K562 (cell line): ENCODE data around the gene SLAMF6. TPM values are rescaled to one million over a fixed set of nuclear protein-coding genes. Genes with fewer than 3 reads are reported as not detected.
A peak's percentile ranks its signal among the peaks of the same experiment; 100 is the strongest.

Experiments
- ATAC-seq: fragments of 200-7000 bp; cut with Tn5 transposase; 3 replicates; pipeline ENCODE4 v1.9.1; 2020; ENCODE audit warnings: moderate library complexity
- BruUV-seq: library from RNA; stranded (reverse); fragments of 400-500 nt; replicated peaks from 2 replicates; lab custom pipeline; 2021; lab: Mats Ljungman, UMichigan
- CTCF ChIA-PET: fragments of 300-600 bp; formaldehyde crosslinking; extraction: SDS; loops from one replicate; lab custom pipeline; 2021; ENCODE audit warnings: low intra/inter-chr PET ratio; lab: Yijun Ruan, JAX
- POLR2A ChIA-PET: fragments of 300-600, 350-650 bp; sonication (Branson Sonifier 250); formaldehyde crosslinking; extraction: SDS; loops from one replicate; lab custom pipeline; 2021; ENCODE audit warnings: antibody characterized with exemption, inconsistent platforms; lab: Yijun Ruan, JAX
- DNase-seq, 4 experiments: peaks; one replicate each; pipeline versions ENCODE4 v3.0.0 to v3.0.0-alpha.2; 2011 to 2018; ENCODE audit warnings: low spot score in 3 of 4, mixed read lengths in 3 of 4; ENCODE audit errors: extremely low read depth in 1 of 4
- FAIRE-seq: peaks from 2 replicates; lab custom pipeline; 2011; peaks lifted over from hg19 to GRCh38; lab: Jason Lieb, UNC
- H2AFZ ChIP-seq: 2 replicates; pipeline ENCODE4 v1.6.0; 2011; ENCODE audit warnings: low read depth, low read length, control low read depth, inconsistent platforms
- H3K27ac ChIP-seq: fragments of 200-600 bp; 3 replicates; pipeline ENCODE4 v1.8.0; 2011; ENCODE audit warnings: low read depth, mild to moderate bottlenecking, control low read depth, inconsistent platforms, low read length, moderate library complexity, mixed read lengths; ENCODE audit errors: extremely low read depth
- H3K27me3 ChIP-seq, 2 experiments: fragments of 300-600 bp in 1 of 2; 2 replicates in 1 of 2; 3 replicates in 1 of 2; pipeline versions ENCODE4 v1.6.0 to v1.8.0; 2011; ENCODE audit warnings: inconsistent platforms in 2 of 2, low read length in 2 of 2, mild to moderate bottlenecking in 1 of 2, mixed read lengths in 1 of 2, moderate library complexity in 1 of 2; ENCODE audit not compliant: control insufficient read depth in 2 of 2, insufficient read depth in 2 of 2
- H3K36me3 ChIP-seq: fragments of 300-600 bp; 3 replicates; pipeline ENCODE4 v1.8.0; 2011; ENCODE audit warnings: mild to moderate bottlenecking, low read length, inconsistent platforms; ENCODE audit not compliant: control insufficient read depth, insufficient read depth
- H3K4me1 ChIP-seq, 2 experiments: fragments of 200-600 bp in 1 of 2; replicated peaks in 1 of 2; 2 replicates in 1 of 2; 3 replicates in 1 of 2; pipeline versions ENCODE4 v1.5.1 to v1.8.0; 2011; ENCODE audit warnings: inconsistent platforms in 2 of 2, low read length in 2 of 2, mild to moderate bottlenecking in 1 of 2, mixed read lengths in 1 of 2, moderate library complexity in 1 of 2; ENCODE audit not compliant: control insufficient read depth in 2 of 2, insufficient read depth in 2 of 2
- H3K4me2 ChIP-seq: 2 replicates; pipeline ENCODE4 v1.6.1; 2011; ENCODE audit warnings: low read length, control low read depth, inconsistent platforms, mixed read lengths; ENCODE audit not compliant: insufficient read depth
- H3K4me3 ChIP-seq: fragments of 200-600 bp; sonication (generic), shearing (Covaris generic); 2 replicates; pipeline ENCODE4 v1.5.1; 2016; ENCODE audit warnings: control low read depth, inconsistent platforms
- H3K79me2 ChIP-seq: fragments of 200-600 bp; 3 replicates; pipeline ENCODE4 v1.8.0; 2011; ENCODE audit warnings: low read length, inconsistent platforms; ENCODE audit not compliant: control insufficient read depth, insufficient read depth
- H3K9ac ChIP-seq, 2 experiments: 2 replicates each; pipeline versions ENCODE4 v1.6.0 to v1.6.1; 2011; ENCODE audit warnings: low read depth in 2 of 2, low read length in 2 of 2, control low read depth in 1 of 2, inconsistent platforms in 1 of 2, mild to moderate bottlenecking in 1 of 2, mixed read lengths in 1 of 2; ENCODE audit not compliant: insufficient read depth in 1 of 2
- H3K9me1 ChIP-seq: one replicate; pipeline ENCODE4 v1.6.0; 2011; ENCODE audit warnings: inconsistent platforms, mild to moderate bottlenecking, low read length, moderate library complexity; ENCODE audit not compliant: control insufficient read depth, insufficient read depth
- H3K9me3 ChIP-seq: replicated peaks from 2 replicates; pipeline ENCODE4 v1.5.1; 2011; ENCODE audit warnings: low read depth, low read length, inconsistent platforms; ENCODE audit not compliant: control insufficient read depth, insufficient read depth
- H4K20me1 ChIP-seq: replicated peaks from 2 replicates; pipeline ENCODE4 v1.6.1; 2011; ENCODE audit warnings: low read length, inconsistent platforms, mixed read lengths; ENCODE audit not compliant: control insufficient read depth, insufficient read depth
- MECOM ChIP-seq: fragments of 250-450 bp; sonication (Bioruptor Pico); IDR thresholded peaks from 2 replicates; pipeline ENCODE4 v1.8.0; 2022; ENCODE audit warnings: inconsistent platforms
- MITF ChIP-seq: IDR thresholded peaks from 2 replicates; pipeline ENCODE4 v1.6.1; 2014; ENCODE audit warnings: antibody characterized with exemption
- PCBP1 ChIP-seq: fragments of 200-400 bp; formaldehyde crosslinking; IDR thresholded peaks from 2 replicates; pipeline ENCODE4 v1.6.1; 2018; ENCODE audit warnings: mild to moderate bottlenecking, low read depth, low read length; ENCODE audit not compliant: poor library complexity, severe bottlenecking
- SMAD2 ChIP-seq: fragments of 150-350 bp; IDR thresholded peaks from 2 replicates; pipeline ENCODE4 v1.6.1; 2014; ENCODE audit warnings: low read depth, mild to moderate bottlenecking, low read length
- ZNF644 ChIP-seq: fragments of 200-800 bp; sonication (Bioruptor generic); IDR thresholded peaks from 2 replicates; pipeline ENCODE4 v1.6.1; 2016; ENCODE audit warnings: low read depth, missing genetic modification characterization, missing compliant biosample characterization
- WGBS: fragments of 100-300 bp; shearing (Covaris generic); methylation state at CpG from one replicate; pipeline ENCODE4 v1.1.6; 2016; ENCODE audit warnings: low coverage, mixed read lengths; ENCODE audit not compliant: insufficient coverage; ENCODE audit errors: missing lambda C conversion rate; 5-methylcytosine and 5-hydroxymethylcytosine counted together
- in situ Hi-C: fragments of 300-500 bp; cut with MboI; formaldehyde crosslinking; loops from 4 replicates; pipeline ENCODE4 v1.15.0; 2018; ENCODE audit warnings: inconsistent platforms, mixed read lengths
- intact Hi-C: fragments of 100-400 bp; cut with micrococcal nuclease; formaldehyde crosslinking; loops from 2 replicates; pipeline ENCODE4 v1.14.2; 2022
- polyA plus RNA-seq, 8 experiments: library from polyadenylated mRNA; depleted of rRNA in 4 of 8; stranded (reverse) in 5 of 8; unstranded in 3 of 8; fragments of >200 nt; fragmentation: Nextera tagmentation in 2 of 8; fragmentation: Illumina TruSeq in 1 of 8; extraction: Ambion mirVana in 2 of 8; extraction: Trizol in 1 of 8; gene quantifications; 2 replicates each; pipeline versions ENCODE4 v1.2.1 to v1.2.3, GENCODE V29; 2011 to 2014; ENCODE audit warnings: inconsistent platforms in 1 of 8, missing spikeins in 1 of 8
- total RNA-seq, 7 experiments: library from RNA; depleted of rRNA in 6 of 7; stranded (reverse); fragments of >200 nt in 6 of 7; fragmentation: Illumina TruSeq in 2 of 7; extraction: Trizol in 2 of 7; gene quantifications; 2 replicates each; pipeline versions ENCODE4 v1.2.1 to v1.2.3, GENCODE V29; 2011 to 2021; ENCODE audit warnings: low replicate concordance in 1 of 7

The SLAMF6 gene
- total and polyA plus RNA-seq, 9 of the 15 experiments (the other 6 are each of a cell fraction or from before 2014, with no cell fraction given), result 0.56 to 4.8 (median 1.1) TPM

- no peak for DNase-seq
- no peak overlapping the region for H3K4me3 ChIP-seq
- peaks cover 33 to 57% of the 10 kb centered on the region in 2 experiments for H3K4me1 ChIP-seq
- H3K9me1 ChIP-seq, result no peaks in the 10 kb centered on the region
- no peaks in the 10 kb centered on the region for H3K9me3 ChIP-seq
- no peaks in the 10 kb centered on the region for H4K20me1 ChIP-seq
- H3K27ac ChIP-seq, result peak overlapping the region; percentile 81; the same call in 1 of the 3 replicates
- H3K9ac ChIP-seq, result peak overlapping the region in 1 of 2 experiments; percentile 27; a peak in 1 of 4 replicates
- peak overlapping the region; percentile 80 for H2AFZ ChIP-seq
- no peaks in the 10 kb centered on the region for H3K79me2 ChIP-seq
- in situ Hi-C loops, result no loop called here
- no peaks in the 10 kb centered on the region for H3K36me3 ChIP-seq
- peak overlapping the region; percentile 53; the same call in 1 of the 2 replicates for H3K4me2 ChIP-seq
- no peak for FAIRE-seq
- POLR2A ChIA-PET, result interaction anchor here (0.6 to 3.7 kb wide), 3 partner anchors 9 to 129 kb away, joined by 4 to 18 read pairs (median 5); no protein-coding TSS in a partner anchor
- WGBS, result 78% methylated on average over 3 of the region's 3 CpGs
- ATAC-seq, result no peak
- no peaks in the 10 kb centered on the region for H3K27me3 ChIP-seq
- BruUV-seq, result no TSS peak
- TF ChIP-seq PCBP1, result no peak
- no peak for TF ChIP-seq MECOM
- TF ChIP-seq SMAD2, result no peak
- no peak for TF ChIP-seq MITF
- no peak for TF ChIP-seq ZNF644 (tag)
- intact Hi-C loops, result loop anchor here (1.0 kb wide), 1 partner anchor 58 kb away; no protein-coding TSS in a partner anchor
- CTCF ChIA-PET, result no interaction called here
Measured at GRCh38 chr1:160549665-160550006, 26.6 kb upstream of the SLAMF6 start.
